ENCODE results near the gene PCSK4.
"Not testable (repeated sequence)": the region's sequence is repeated elsewhere in the genome, so short reads cannot be mapped to it uniquely, and the experiment has no call there.

PCSK4 gene

DNA sequence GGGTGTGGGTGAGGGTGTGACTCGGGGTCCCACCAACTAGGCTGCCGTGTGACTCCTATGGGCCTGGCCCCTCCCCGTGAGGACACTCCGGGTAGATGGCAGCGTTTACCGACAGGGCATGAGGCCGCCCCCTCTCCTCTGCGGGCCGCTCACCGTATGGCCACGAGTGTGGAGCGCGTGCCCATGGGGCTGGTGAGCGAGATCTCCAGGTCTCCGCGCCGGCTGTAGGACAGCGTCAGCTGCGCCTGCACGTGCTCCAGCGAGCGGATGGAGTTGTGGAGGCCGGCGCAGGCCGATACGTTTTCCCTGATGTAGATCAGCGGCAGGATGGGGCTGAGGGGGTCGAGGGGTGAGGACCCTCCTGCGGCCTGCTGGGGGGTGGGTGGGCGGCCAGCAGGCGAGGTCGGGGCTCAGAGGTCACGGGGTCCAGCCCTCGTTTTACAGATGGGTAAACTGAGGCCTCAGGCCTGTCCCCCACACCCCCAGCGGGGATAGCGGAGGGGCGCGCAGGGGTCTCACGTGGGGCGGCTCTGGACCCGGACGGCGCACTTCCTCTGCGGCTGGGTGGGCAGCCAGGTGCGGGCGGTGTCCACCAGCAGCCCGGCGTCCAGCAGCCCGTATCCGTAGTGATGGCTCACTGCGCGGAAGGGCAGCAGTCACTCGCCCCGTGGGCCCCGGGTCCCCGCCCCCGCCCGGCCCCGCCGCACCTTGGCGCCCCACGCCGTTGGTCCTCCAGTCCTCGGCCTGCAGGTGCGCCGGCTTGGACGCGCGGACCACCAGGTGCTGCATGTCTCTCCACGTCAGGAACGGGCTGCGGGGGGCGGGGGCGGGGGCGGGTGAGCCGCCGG, 6.8 kb downstream of the PCSK4 start:
- Histone ChIP-seq H3K4me1 (no peaks in the 10 kb centered on the region), H3K27me3 (no peaks in the 10 kb centered on the region), H3K36me3 (no peaks in the 10 kb centered on the region), H3K9me3 (no peaks in the 10 kb centered on the region), H3K4me3 (ENCODE audit: low read depth, low read length) (no peak overlapping the region)
- TF ChIP-seq CTCF (IDR thresholded peaks at IDR 0.05; ENCODE audit: low read depth, low read length) = no peak
- DNase-seq = no peak

DNA sequence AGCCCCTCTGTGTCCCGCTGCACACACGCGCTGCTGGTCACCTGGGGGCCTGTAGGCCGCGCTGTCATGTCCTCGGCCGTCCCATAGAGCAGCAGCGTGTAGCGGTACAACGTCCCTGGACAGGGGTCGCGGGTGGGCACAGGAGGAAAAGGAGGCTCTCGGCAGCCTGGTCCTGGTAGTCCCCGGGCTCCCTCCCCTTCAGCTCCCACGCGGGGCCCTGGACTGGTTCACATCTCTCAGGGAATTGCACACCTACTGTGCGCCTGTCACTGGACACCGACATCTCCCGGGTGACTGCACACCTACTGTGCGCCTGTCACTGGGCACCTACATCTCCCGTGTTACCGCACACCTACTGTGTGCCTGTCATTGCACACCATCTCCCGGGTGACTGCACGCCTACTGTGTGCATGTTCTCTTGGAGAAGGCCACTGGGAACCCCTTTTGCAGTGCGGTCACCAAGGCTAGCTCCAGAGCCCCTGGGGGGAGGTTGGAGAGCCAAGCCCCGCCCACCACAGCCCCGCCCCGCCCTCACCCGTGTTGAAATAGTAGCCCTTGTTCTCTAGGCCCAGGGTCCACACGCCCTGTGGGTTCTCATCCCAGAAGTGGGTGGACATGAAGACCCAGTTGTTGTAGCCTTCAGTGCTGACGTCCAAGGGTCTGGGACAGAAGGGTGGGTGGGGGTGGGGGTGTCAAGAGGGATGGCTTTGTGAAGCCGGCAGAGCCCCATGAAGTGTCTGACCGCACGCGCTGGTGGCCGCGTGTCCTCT, 7.6 kb downstream of the PCSK4 start:
- TF ChIP-seq CTCF (IDR thresholded peaks at IDR 0.05; ENCODE audit: low read depth, low read length) = no peak
- no peaks in the 10 kb centered on the region for H3K9me3 ChIP-seq
- no peak overlapping the region for H3K4me3 ChIP-seq (ENCODE audit: low read depth, low read length)
- peak; percentile 27 for DNase-seq
- no peaks in the 10 kb centered on the region for H3K27me3 ChIP-seq
- H3K36me3 ChIP-seq = no peaks in the 10 kb centered on the region
- H3K4me1 ChIP-seq = no peaks in the 10 kb centered on the region

DNA sequence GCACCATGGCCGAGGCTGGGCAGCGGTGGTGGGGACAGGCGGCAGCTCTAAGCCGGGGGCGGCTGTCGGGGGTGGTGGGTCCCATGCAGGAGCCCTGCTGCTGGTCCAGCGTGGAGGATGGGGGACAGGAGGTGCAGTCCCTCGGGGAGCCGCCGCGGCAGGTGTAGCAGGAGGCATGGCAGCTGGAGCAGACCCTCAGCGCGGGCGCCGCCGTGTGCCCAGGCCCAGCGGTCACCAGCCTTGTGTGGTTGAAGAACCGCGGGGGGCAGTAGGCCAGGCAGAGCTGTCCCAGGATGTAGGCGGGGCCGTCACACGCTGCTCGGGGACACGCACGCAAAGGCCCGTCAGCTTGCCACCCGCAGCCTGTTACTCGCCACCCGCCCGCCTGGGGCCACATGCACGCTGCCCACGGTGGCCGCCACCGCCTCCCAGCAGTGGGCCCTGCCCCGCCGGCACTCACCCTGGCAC, 8.2 kb downstream of the PCSK4 start:
- no peak for TF ChIP-seq CTCF (IDR thresholded peaks at IDR 0.05; ENCODE audit: low read depth, low read length)
- Histone ChIP-seq H3K9me3 (no peaks in the 10 kb centered on the region), H3K27me3 (no peaks in the 10 kb centered on the region), H3K4me1 (no peaks in the 10 kb centered on the region), H3K36me3 (0 out of 2 replicates have a peak, but pooled peaks cover 2% of the 10 kb centered on the region), H3K4me3 (ENCODE audit: low read depth, low read length) (no peak overlapping the region)
- DNase-seq = no peak

GRCh38 chr19:1481224-1481892, 8.8 kb downstream of the PCSK4 start:
- 0 out of 2 replicates have a peak, but pooled peaks cover 2% of the 10 kb centered on the region for H3K36me3 ChIP-seq
- no peaks in the 10 kb centered on the region for H3K9me3 ChIP-seq
- H3K27me3 ChIP-seq = no peaks in the 10 kb centered on the region
- no peaks in the 10 kb centered on the region for H3K4me1 ChIP-seq
- no peak for DNase-seq
- TF ChIP-seq CTCF (IDR thresholded peaks at IDR 0.05; ENCODE audit: low read depth, low read length) = no peak
- no peak overlapping the region for H3K4me3 ChIP-seq (ENCODE audit: low read depth, low read length)

GRCh38 chr19:1478934-1479707, 11.0 kb downstream of the PCSK4 start, which contains the start of gene C19orf25:
Gene C19orf25 (minus strand): TSS chr19:1479215. CDS start chr19:1478903, 312 bp downstream.
- Histone ChIP-seq H3K36me3 (0 out of 2 replicates have a peak, but pooled peaks cover 2% of the 10 kb centered on the region), H3K27me3 (no peaks in the 10 kb centered on the region), H3K4me1 (peaks cover 3% of the 10 kb centered on the region), H3K4me3 (ENCODE audit: low read depth, low read length) (peak within 1 kb of the TSS; percentile 77), H3K9me3 (no peaks in the 10 kb centered on the region)
- no peak for TF ChIP-seq CTCF (IDR thresholded peaks at IDR 0.05; ENCODE audit: low read depth, low read length)
- DNase-seq = peak; percentile 96

GRCh38 chr19:1477056-1477455, 13.1 kb downstream of the PCSK4 start:
- not testable (repeated sequence) for DNase-seq; H3K9me3 ChIP-seq; H3K27me3 ChIP-seq; H3K4me3 ChIP-seq (ENCODE audit: low read depth, low read length); H3K36me3 ChIP-seq
- peaks cover 14% of the 10 kb centered on the region for H3K4me1 ChIP-seq
